IPS DF 4.7 (cell line): ENCODE measurements around the gene CTSA.

Experiments
- DNase-seq: peaks from one replicate; pipeline ENCODE4 v3.0.0-alpha.2; 2013; ENCODE audit warnings: low spot score; ENCODE audit errors: extremely low read depth

Gene CTSA

DNA sequence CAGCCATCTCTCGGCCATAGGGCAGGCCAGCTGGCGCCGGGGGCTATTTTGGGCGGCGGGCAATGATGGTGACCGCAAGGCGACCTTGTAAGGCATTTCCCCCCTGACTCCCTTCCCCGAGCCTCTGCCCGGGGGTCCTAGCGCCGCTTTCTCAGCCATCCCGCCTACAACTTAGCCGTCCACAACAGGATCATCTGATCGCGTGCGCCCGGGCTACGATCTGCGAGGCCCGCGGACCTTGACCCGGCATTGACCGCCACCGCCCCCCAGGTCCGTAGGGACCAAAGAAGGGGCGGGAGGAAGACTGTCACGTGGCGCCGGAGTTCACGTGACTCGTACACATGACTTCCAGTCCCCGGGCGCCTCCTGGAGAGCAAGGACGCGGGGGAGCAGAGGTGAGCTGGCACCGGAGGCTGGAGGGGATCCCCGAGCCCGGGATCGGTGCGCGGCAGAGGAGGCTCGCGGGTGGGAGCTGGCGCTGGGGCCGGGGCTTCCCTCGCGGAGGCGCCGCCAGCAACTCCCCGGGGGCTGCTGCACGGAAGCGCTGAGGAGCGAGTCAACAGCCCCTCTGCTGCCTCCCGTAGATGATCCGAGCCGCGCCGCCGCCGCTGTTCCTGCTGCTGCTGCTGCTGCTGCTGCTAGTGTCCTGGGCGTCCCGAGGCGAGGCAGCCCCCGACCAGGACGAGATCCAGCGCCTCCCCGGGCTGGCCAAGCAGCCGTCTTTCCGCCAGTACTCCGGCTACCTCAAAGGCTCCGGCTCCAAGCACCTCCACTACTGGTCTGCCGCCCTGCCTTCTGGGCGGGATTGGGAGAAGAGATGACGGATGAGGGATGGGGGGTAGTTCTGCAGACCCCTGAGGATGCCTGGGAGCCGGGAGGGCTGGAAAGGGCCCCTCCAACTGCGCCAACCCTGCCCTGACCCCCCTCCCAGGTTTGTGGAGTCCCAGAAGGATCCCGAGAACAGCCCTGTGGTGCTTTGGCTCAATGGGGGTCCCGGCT is at the start of gene CTSA, which contains the start of gene NEURL2:
Gene CTSA, plus strand, starts transcription at position 351 of the 999 bp plus-strand sequence. Its CDS starts 234 bp downstream, at position 585.
Gene NEURL2, minus strand, starts transcription at position 224 of the 999 bp plus-strand sequence. Its CDS starts 217 bp downstream, at position 7.
- DNase-seq, result no peak

DNA sequence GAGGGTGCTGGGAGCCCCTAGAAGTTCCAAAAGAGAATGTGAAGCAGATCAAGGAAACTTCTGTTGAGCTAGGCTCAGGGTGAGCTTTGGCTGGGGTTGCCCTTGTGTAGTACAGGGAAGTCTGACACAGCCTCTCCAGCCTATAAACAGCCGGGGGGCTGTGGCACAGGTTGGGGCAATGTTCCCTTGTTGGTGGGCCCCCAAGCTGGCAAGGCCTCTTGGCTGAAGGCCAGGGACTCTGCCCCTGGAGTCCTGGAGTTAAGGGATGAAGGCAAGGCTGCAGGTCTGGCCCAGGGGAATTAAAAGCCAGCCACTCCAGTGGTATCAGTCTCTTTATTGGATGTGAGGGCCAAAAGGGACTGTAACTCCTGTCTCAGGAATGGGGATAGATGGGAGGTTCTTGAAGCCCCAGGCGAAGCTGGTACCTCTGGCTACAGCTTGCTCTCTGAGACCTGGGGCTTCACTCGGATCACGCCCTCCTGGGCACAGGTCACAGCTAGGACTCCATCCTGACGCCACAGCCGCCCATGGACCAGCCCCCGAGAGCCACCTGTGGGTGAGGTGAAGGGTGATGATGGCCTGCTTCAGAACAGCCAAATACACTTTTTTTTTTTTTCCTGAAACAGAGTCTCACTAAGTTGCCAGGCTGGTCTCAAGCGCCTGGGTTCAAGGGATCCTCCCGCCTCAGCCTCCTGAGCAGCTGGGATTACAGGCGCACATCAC is 49.6 kb upstream of the CTSA start:
- no peak for DNase-seq

DNA sequence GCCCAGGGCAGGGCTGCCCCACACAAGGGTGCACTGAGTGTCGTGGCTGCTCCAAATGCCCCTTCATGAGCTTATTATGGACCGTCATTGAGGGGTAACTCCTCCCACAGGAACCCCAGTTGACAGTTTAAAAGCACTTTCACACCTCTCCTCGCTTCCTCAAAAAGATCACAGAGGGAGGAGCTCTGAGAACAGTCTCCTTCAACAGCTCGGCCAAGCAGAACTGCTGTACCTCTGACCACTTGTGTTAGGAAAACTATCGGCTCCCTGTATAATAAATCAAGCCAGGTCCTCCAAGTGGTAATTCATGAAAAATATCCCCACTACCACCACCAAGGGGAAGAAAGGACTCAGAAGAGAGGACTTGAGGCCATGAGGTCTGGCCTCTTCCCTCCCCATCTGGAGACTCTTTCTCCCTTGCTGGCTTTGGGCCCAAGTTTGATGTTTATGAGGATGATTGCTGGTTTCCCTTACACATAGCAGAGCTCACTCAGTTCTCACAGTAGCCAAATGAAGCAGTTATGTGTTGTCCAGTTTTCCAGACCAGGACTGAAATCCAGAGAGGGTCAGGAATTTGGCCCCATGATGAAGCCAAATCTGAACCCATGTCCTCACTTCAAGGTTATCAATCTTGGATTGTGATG is 48.8 kb upstream of the CTSA start:
- no peak for DNase-seq

DNA sequence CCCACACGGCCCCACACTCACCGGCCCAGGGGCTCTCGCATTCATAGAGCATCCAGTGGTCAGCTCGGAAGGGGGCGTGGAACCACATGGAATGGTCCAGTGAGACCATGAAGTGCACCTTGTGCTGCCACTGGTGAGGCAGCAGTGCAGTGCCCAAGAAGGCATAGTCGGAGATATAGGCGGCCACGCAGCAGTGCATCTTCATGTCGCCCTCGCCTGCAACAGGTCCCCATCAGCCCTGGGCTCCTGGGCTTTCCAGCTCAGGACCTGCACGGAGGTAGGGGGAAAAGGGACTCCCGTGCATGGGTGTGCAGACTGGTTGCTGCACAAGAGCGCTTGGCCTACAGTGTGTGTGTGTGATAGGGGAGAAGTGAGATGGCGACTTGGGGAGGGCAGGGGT is 47.6 kb upstream of the CTSA start:
- DNase-seq, result no peak

DNA sequence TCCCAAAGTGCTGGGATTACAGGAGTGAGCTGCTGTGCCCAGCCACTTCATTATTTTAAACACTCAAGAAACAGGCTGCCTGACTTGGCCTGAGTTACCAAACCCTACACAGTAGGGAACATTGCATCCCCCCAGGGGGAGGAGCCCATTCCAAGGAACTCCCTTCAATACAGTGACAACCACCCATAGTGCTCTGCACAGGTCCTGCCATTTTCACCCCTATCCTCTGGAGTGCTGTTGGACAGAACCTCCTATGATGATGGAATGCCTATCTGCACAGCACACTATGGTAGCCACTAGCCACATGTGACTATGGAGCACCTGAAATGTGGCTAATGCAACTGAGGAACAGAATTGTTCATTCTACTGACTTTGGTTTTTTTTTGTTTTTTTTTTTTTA is 45.7 kb upstream of the CTSA start:
- no peak for DNase-seq

DNA sequence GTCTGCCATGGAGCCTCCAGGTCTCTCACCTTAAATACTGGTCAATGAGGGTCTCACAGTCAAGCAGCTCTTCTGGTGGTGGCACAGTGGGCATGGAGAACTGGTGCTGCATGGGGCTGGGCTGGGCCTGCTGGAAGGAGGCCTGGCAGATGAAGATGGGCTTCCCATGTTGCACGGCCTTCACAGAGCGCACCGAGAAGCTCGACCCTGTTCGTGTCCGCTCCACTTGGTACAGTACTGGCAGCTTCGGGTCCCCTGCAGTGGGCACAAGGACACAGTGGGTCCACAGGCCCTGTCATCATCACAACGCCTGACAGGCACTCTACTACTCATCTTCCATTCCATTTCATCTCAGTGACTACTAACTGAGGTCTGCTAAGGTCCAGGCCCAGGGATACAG is 42.7 kb upstream of the CTSA start:
- DNase-seq, result no peak

DNA sequence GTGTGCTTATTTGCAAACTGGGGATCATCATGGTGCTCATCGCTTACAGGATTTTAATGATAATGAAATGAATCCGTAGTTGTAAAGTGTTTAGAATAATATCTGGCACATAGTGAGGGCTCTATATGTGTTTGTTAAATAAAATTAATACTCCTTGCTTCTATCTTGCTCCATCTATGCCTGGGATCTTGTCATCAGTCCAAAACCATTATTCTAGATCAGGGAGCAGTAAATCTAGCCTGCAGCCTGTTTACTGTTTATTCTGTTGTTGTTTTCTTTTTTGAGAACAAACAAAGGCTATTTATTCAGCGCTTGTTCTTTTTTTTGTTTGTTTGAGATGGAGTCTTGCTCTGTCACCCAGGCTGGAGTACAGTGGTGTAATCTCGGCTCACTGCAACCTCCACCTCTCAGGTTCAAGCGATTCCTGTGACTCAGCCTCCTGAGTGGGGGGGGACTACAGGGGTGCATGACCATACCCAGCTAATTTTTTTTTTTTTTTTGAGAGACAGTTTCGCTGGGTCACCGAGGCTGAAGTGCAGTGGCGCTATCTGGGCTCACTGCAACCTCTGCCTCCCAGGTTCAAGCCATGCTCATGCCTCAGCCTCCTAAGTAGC is 42.1 kb upstream of the CTSA start:
- no peak for DNase-seq

DNA sequence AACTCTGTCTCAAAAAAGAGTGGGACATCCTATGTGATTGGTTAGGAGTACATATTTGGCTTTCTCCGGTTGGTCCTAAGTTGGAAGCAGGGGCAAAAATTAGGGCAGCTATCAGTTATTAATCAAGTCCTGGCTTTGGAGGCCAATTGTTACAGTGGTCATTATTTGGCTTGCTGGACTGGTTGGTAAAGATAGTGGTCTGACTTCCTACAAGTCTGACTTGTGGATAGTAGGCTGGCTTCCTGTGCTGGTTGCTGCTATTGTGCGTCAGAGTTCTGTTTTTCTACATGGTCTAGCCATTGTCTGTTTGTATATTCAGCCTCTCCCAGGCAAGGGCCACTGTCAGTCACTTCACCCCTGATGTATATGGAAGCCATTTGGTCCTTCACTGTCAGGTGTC is 40.9 kb upstream of the CTSA start:
- DNase-seq, result no peak

DNA sequence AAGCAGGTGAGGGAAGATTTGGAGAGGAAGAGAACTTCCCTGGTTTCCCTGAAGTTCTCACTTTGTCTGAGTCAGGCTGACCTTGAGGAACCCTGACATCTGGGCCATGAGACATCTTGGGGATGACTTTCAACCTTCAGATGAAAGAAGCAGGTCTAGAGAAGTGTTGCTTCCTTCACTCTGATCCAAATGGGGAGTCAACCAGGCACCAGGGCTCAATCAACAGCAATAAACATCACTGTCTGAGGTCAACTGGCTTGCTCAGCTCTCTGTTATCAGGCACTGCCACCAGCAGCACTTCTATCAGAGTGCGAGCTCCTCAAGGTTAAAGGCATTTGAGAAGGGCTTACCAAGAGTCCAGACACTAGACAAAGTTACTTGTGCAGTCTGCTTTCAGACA is 40.2 kb upstream of the CTSA start:
- no peak for DNase-seq

DNA sequence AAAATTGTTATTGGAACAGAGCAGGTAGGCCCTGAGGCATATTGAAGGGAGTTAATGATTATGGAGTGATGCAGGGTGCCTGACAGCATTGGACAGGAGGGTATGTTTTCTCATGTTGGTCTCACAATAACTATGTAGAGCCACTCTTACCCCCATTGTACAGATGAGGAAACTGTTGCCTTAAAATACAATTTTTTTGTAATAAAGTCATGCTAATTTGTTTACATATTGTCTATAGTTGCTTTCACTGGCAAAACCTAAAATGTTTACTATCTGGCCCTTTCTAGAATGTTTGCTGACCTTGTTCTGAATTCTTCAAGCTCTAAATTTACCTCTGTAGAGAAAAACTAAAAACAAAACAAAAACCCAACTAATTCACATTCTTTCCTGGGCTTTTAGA is 39.6 kb upstream of the CTSA start:
- no peak for DNase-seq

DNA sequence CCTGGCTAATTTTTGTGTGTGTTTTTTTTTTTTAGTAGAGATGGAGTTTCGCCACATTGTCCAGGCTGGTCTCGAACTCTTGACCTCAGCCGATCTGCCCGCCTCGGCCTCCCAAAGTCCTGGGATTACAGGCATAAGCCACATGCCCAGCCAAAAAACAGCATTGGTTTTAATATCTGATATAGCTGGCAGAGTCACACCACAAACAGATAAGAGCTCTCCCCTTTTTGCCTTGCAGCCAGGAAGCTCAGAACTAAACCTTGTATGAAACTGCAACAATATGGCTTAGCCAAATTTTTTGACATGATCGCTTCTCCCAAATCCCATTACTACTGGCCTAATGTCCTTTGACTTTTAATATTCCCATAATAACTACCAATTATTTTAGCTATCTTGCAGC is 38.8 kb upstream of the CTSA start:
- no peak for DNase-seq

DNA sequence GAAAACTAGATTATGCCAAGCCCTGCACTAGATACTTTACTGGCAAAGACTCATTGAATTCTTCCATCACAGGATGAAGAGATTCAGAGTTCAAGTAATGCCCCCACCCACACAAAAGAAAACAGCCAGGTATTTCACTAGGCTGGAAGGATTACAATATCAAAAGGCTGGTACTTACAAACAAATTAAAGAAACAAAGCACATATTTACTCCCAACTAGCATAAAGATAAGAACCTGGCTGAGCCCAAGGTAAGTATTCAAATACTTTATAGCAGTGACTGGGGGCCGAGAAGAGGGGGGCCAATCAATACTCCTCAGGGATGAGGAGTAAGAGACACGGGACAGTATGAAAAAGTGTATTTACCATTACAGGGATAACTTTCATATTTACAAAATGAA is 37.7 kb upstream of the CTSA start:
- DNase-seq, result no peak

DNA sequence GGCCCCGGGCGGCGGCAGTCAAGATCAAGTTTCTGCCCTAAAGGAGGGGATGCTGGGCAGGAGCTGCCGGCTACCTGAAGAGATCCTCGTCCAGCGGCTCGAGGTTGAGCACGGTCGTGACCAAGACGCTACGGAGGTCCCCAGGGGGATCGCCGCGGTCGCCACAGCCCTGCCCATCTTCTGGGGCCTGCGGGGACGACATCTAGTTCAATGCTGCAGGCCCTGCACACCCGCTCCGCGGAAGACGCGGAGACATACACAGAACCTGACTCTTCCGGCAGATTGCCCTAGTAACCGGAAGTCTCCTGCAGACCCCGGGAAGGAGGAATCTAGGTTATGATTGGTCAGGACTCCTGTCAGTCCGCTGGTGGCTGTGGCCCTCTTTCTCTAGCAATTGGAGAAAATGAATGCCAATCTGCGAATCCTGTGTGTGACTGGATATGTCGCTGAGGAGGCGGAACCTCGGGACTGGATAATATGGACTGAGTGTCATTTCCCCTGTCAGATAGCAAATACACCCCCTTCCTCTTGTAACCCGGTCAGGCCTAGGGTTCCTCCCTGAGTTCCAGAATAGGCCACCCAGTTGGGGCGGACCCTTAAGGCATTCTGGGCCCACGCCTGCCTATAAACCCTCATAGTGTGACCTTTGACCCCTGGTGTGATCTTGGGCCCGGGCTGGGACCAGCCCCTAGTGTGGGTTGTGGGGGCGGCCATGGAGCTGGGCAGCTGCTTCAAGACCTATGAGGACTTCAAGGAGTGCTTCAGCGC is 33.8 kb upstream of the CTSA start, which contains the start of the genes ACOT8 and ZSWIM3:
Gene ACOT8, minus strand, starts transcription at position 279 of the 768 bp plus-strand sequence. Its CDS starts 77 bp downstream, at position 202.
Gene ZSWIM3, plus strand, starts transcription at position 501 of the 768 bp plus-strand sequence. Its CDS starts 212 bp downstream, at position 713.
- DNase-seq, result peak; percentile 100

DNA sequence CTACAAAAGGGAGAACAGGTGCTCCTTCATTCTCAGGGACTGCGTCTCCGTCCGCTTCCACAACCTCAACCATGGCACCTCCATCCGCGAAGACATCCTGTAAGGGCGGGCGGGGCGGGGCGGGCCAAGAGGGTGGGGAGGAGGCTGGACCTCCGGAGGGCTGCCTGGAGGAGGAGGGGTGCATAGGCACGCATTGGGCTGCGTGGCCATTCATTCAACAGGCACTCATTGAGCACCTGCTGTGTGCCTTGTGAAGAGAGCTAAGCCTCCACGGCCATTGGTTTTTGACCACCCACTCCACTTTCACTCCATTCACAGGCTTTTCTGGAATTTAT is 33.3 kb upstream of the CTSA start:
- no peak for DNase-seq

DNA sequence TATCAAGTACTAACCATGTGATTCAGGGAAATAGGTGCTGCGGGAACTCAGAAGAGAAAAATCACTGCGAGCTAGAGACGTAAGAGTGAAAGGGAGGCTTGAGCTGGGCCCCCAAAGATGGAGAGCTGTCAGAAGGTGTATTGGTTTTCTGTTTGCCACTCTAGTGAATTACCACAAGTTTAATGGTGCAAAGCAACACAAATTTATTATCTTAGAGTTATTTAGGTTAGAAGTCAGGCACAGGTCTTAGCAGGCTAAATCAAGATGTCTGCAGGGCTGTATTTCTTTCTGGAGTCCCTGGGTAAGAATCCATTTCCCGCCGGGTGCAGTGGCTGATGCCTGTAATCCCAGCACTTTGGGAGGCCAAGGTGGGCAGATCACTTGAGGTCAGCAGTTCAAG is 31.2 kb upstream of the CTSA start:
- DNase-seq, result no peak

DNA sequence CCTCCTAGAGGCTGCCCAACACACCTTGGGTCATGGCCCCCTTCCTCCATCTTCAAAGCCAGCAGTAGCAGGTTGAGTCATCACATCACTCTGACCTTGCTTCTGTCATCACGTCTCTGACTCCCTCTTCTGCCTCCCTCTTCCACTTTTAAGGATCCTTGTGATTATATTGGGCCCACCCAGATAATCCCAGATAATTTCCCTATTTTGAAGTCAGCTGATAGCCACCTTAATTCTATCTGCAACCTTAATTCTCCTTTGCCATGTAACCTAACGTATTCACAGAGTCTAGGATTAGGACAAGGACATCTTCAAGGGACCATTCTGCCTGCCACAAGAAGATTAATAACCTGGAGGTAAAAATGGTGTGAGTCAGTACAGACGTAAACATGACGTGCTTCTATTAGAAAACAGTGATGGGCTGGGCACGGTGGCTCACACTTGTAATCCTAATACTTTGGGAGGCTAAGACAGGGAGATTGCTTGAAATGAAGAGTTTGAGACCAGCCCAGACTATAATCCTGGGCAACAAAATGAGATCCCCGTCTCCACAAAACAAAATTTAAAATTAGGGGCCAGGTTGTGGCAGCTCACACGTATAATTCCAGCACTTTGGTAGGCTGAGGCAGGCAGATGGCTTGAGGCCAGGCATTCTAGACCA is 30.4 kb upstream of the CTSA start:
- no peak for DNase-seq

DNA sequence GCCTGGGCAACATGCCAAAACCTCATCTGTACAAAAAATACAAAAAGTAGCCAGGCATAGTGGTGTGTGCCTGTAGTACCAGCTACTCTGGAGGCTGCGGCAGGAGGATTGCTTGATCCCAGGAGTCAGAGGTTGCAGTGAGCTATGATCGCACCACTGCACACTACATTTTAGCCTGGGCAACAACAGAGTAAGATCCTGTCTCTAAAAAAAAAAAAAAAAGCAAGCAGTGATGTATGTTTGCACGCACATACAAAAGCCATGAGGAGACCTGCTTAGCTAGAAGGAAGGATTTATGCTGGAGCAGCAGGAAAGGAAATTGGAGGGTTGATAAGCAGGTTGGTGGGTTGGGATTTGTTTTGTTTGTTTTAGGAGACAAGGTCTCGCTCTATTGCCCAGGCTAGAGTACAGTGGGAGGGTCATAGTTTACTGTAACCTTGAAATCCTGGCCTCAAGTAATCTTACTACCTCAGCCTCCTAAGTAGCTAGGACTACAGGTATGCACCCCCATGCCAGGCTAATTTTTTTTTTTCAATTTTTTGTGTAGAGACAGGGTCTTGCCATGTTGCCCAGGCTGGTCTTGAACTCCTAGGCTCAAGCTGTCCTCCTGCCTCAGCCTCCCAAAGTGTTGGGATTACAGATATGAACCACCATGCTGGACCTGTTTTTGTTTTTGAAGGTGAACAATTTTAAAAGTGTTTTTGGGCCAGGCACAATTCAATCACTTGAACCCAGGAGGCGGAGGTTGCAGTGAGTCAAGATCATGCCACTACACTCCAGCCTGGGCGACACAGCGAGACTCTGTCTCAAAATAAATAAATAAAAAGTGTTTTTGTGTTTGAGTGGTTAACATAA is 29.7 kb upstream of the CTSA start:
- DNase-seq, result no peak

DNA sequence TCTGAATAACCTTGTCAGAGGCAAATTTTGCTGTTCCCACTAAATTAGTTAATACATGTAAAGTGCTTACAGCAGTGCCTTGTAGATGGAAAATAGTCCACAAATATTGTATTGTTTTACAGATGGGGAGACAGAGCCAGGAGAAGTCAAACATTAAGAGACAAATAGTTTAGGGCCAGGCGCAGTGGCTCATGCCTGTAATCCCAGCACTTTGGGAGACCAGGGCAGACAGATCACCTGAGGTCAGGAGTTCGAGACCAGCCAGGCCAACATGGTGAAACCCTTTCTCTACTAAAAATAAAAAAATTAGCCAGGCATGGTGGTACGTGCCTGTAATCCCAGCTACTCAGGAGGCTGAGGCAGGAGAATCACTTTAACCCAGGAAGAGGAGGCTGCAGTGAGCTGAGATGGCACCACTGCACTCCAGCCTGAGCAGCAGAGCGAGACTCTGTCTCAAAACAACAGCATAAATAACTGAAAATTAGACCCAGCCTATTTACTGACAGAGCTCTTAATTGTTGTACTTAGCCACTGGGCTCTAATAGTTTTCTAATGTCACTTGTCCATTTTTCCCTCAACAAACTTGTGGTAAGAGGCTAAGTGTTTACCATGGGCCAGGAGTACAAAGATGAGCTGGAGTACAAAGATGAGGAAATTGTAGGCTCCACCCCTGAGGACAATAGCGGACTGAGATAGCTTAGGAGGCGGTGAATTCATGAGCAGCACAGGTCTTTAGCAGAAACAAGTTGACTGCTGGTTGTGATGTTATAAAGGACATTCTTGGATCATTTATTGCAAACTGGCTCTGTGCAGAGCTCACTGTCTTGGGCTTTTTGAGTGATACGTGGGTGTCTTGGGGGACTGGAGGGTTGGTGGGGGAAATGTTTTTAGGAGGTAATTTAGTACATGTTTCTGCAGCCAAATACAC is 27.3 kb upstream of the CTSA start:
- DNase-seq, result no peak
